ENCODE measurements around the gene PLCB1. TPM values are rescaled to one million over a fixed set of nuclear protein-coding genes. Genes with fewer than 3 reads are reported as not detected.
"Not testable (repeated sequence)": the region's sequence is repeated elsewhere in the genome, so short reads cannot be mapped to it uniquely, and the experiment has no call there.

PLCB1 gene
- under 1 TPM in 4 of 6 donors, not detected in 2; 0.27 to 0.79 (median 0.54) TPM for polyA plus RNA-seq (ENCODE audit: low read depth in 6 of 6)

GRCh38 chr20:8131598-8132483 is at the start of gene PLCB1:
Gene PLCB1, plus strand, starts transcription at chr20:8132266. Its CDS starts 386 bp downstream, at chr20:8132652.
- no peaks in the 10 kb centered on the region for H3K9me3 Mint-ChIP-seq
- peaks cover 6 to 15% (median 14%) of the 10 kb centered on the region in 3 donors for H3K4me1 Mint-ChIP-seq
- peak; percentile 84 to 87 for ATAC-seq (ENCODE audit: low read depth in 2 of 2)
- H3K36me3 Mint-ChIP-seq = no peaks in the 10 kb centered on the region
- no peak within 1 kb of the TSS for H3K27ac Mint-ChIP-seq
- H3K4me3 Mint-ChIP-seq = peak within 1 kb of the TSS; percentile 63 to 87 (median 77)
- peak; percentile 39 for DNase-seq
- H3K27me3 Mint-ChIP-seq = peaks cover 17 to 42% (median 28%) of the 10 kb centered on the region in 3 donors

DNA sequence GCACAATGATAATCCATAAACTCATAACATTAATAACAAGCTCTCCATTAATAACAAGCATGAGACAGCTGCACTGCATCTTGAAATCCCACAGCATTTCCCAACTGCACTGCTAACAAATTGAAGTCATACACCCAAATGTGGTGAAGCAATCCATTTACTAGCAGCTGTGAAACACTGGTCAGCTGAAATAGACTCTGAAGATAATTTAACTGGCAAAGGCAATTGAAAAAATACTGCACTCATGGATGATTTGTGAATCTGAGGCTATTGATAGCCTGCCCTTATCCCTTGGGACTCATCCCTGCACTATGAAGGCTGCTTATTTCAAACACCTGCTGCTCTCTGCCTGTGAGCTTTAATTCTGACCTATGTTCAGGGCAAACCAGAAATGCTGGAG is 49.1 kb upstream of the PLCB1 start:
- no peak for ATAC-seq (ENCODE audit: low read depth in 2 of 2)

DNA sequence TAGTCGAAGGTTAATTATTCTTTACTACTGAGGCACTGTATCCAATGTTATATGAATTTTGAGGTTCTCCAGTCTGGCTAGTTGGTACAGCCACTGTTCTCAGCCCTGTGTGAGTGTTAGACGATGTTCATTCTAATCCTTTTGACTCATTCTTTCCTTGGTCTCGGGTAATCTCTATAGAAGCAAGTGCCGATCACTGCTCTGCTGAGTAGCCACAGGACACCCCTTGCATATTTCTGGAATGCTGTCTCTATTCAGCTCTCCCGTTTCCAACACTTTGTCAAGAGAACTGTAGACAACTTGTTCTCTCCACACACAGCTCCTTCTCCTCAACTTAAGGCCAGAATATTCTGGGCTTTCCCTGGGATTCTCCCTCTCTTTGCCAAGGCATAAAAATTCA is 42.4 kb upstream of the PLCB1 start:
- Mint-ChIP-seq H3K27me3 (peaks cover 0 to 8% (median 0%) of the 10 kb centered on the region in 3 donors), H3K9me3 (no peaks in the 10 kb centered on the region), H3K4me1 (no peaks in the 10 kb centered on the region)

More for the DNA sequence above, 49.1 kb upstream of the PLCB1 start:
- H3K4me3 Mint-ChIP-seq = no peak overlapping the region
- no peaks in the 10 kb centered on the region for H3K27me3 Mint-ChIP-seq
- H3K4me1 Mint-ChIP-seq = no peaks in the 10 kb centered on the region
- H3K9me3 Mint-ChIP-seq = no peaks in the 10 kb centered on the region
- H3K36me3 Mint-ChIP-seq = no peaks in the 10 kb centered on the region
- no peak for DNase-seq
- no peak overlapping the region for H3K27ac Mint-ChIP-seq

GRCh38 chr20:8094415-8094818 is 37.6 kb upstream of the PLCB1 start:
- no peak overlapping the region for H3K4me3 Mint-ChIP-seq
- ATAC-seq (ENCODE audit: low read depth in 2 of 2) = no peak

More for the DNA sequence above, 42.4 kb upstream of the PLCB1 start:
- DNase-seq = no peak
- Mint-ChIP-seq H3K27ac (no peak overlapping the region), H3K36me3 (no peaks in the 10 kb centered on the region), H3K4me3 (no peak overlapping the region)
- ATAC-seq (ENCODE audit: low read depth in 2 of 2) = no peak

DNA sequence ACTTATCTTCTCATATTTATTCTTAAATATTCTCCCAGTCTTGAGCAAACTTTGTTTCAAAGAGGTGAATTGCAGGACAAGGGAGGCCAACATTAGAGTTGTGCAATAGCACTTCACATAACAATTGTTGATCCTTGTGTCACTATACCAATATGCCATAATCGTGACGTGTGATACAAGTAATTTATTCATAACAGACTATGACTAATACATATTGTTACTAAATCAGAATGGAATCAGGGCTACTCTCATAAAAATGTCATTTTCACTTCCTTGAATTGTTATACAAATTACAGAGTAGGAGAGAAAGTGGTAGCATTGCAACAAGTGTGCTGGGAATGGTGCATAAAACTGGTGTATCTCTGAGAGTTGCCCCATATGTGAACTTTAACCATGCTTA is 37.2 kb upstream of the PLCB1 start:
- Mint-ChIP-seq H3K4me3 (no peak overlapping the region), H3K9me3 (no peaks in the 10 kb centered on the region), H3K27me3 (peaks cover 0 to 4% (median 0%) of the 10 kb centered on the region in 3 donors), H3K4me1 (no peaks in the 10 kb centered on the region), H3K36me3 (no peaks in the 10 kb centered on the region), H3K27ac (no peak overlapping the region)
- DNase-seq = no peak
- ATAC-seq (ENCODE audit: low read depth in 2 of 2) = no peak

More at GRCh38 chr20:8094415-8094818, 37.6 kb upstream of the PLCB1 start:
- DNase-seq = no peak
- no peaks in the 10 kb centered on the region for H3K36me3 Mint-ChIP-seq
- H3K4me1 Mint-ChIP-seq = no peaks in the 10 kb centered on the region
- no peaks in the 10 kb centered on the region for H3K9me3 Mint-ChIP-seq
- no peak overlapping the region for H3K27ac Mint-ChIP-seq
- peaks cover 0 to 4% (median 0%) of the 10 kb centered on the region in 3 donors for H3K27me3 Mint-ChIP-seq

- Mint-ChIP-seq H3K36me3 (no peaks in the 10 kb centered on the region), H3K27ac (no peak overlapping the region), H3K9me3 (peaks cover 0 to 1% (median 0%) of the 10 kb centered on the region in 7 donors), H3K4me3 (no peak overlapping the region), H3K4me1 (no peaks in the 10 kb centered on the region), H3K27me3 (peaks cover 0 to 7% (median 0%) of the 10 kb centered on the region in 3 donors)
- DNase-seq (no peak), ATAC-seq (ENCODE audit: low read depth in 2 of 2) (no peak)
These were observed 36.2 kb upstream of the PLCB1 start for GRCh38 chr20:8095648-8096572.

DNA sequence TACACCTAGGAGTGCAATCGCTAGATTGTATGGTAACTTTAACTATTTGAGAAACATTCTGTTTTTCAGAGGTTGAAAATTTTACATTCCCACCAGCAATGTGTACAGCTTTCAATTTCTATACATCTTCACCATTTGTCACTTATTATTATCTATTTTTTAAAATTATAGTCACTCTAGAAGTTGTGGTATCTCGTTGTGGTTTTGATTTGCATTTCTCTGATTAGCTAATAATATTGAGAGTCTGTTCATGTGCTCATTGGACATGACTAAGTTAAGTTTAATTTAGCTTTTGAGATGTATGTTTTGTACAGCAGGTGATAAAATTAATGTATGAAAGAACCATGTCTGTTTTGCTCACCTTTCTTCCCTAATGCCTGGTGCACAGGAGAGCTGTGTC is 34.8 kb upstream of the PLCB1 start:
- no peak for DNase-seq
- Mint-ChIP-seq H3K4me3 (no peak overlapping the region), H3K27me3 (peaks cover 0 to 7% (median 0%) of the 10 kb centered on the region in 3 donors), H3K4me1 (no peaks in the 10 kb centered on the region), H3K27ac (no peak overlapping the region), H3K9me3 (peaks cover 0 to 1% (median 0%) of the 10 kb centered on the region in 7 donors), H3K36me3 (no peaks in the 10 kb centered on the region)
- ATAC-seq (ENCODE audit: low read depth in 2 of 2) = no peak

- Mint-ChIP-seq H3K27ac (no peak overlapping the region), H3K27me3 (peaks cover 0 to 11% (median 3%) of the 10 kb centered on the region in 3 donors), H3K4me3 (no peak overlapping the region), H3K9me3 (peaks cover 7 to 45% (median 35%) of the 10 kb centered on the region in 7 donors), H3K4me1 (no peaks in the 10 kb centered on the region), H3K36me3 (peaks cover 4 to 13% of the 10 kb centered on the region in 2 donors)
- DNase-seq (no peak), ATAC-seq (ENCODE audit: low read depth in 2 of 2) (no peak)
These were observed 27.8 kb upstream of the PLCB1 start for GRCh38 chr20:8104252-8104651.

DNA sequence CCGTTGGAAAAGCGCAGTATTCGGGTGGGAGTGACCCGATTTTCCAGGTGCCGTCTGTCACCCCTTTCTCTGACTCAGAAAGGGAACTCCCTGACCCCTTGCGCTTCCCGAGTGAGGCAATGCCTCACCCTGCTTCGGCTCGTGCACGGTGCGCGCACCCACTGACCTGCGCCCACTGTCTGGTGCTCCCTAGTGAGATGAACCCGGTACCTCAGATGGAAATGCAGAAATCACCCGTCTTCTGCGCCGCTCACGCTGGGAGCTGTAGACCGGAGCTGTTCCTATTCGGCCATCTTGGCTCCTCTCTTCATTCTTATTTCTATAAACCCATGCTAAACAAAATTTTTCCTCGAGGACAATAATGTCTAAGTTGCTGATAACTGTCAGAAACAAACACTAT is 17.5 kb upstream of the PLCB1 start:
- H3K27ac Mint-ChIP-seq; H3K27me3 Mint-ChIP-seq; H3K9me3 Mint-ChIP-seq; DNase-seq; ATAC-seq (ENCODE audit: low read depth in 2 of 2); H3K4me1 Mint-ChIP-seq; H3K36me3 Mint-ChIP-seq: not testable (repeated sequence)
- H3K4me3 Mint-ChIP-seq = peak overlapping the region in 1 of 8 donors; percentile 63

GRCh38 chr20:8115436-8115835 is 16.6 kb upstream of the PLCB1 start:
- H3K4me3 Mint-ChIP-seq = no peak overlapping the region
- H3K9me3 Mint-ChIP-seq = peaks cover 0 to 5% (median 0%) of the 10 kb centered on the region in 7 donors
- H3K27ac Mint-ChIP-seq = no peak overlapping the region
- ATAC-seq (ENCODE audit: low read depth in 2 of 2) = no peak
- H3K36me3 Mint-ChIP-seq = no peaks in the 10 kb centered on the region
- no peaks in the 10 kb centered on the region for H3K27me3 Mint-ChIP-seq
- no peak for DNase-seq
- no peaks in the 10 kb centered on the region for H3K4me1 Mint-ChIP-seq

GRCh38 chr20:8116067-8116811 is 15.8 kb upstream of the PLCB1 start:
- no peak overlapping the region for H3K27ac Mint-ChIP-seq
- ATAC-seq (ENCODE audit: low read depth in 2 of 2) = no peak
- H3K9me3 Mint-ChIP-seq = peaks cover 0 to 5% (median 0%) of the 10 kb centered on the region in 7 donors
- H3K4me1 Mint-ChIP-seq = no peaks in the 10 kb centered on the region
- no peak overlapping the region for H3K4me3 Mint-ChIP-seq
- H3K36me3 Mint-ChIP-seq = no peaks in the 10 kb centered on the region
- no peaks in the 10 kb centered on the region for H3K27me3 Mint-ChIP-seq
- DNase-seq = no peak

DNA sequence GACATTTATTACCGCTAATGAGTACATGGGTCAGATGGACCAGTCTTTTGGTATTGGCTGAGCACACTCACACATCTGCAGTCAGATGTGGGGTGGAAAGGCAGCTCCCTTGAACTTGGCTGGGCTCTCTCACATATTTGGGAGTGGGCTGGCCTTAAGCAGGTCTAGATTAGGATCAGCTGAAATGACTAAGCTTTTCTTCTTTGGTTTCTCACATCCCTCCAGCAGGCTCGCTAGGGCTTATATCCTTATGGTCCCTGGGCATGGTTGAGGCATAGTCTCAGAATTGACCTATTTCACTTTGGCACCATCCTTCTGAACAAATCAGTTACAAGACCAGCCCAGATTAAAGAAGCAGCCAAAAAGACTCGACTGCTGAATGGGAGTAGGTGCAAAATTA is 14.4 kb upstream of the PLCB1 start:
- DNase-seq (no peak), ATAC-seq (ENCODE audit: low read depth in 2 of 2) (no peak)
- no peak overlapping the region for H3K4me3 Mint-ChIP-seq
- H3K27me3 Mint-ChIP-seq = no peaks in the 10 kb centered on the region
- H3K4me1 Mint-ChIP-seq = no peaks in the 10 kb centered on the region
- no peaks in the 10 kb centered on the region for H3K36me3 Mint-ChIP-seq
- peaks cover 0 to 5% (median 0%) of the 10 kb centered on the region in 7 donors for H3K9me3 Mint-ChIP-seq
- H3K27ac Mint-ChIP-seq = no peak overlapping the region

GRCh38 chr20:8118039-8118438 is 14.0 kb upstream of the PLCB1 start:
- Mint-ChIP-seq H3K9me3 (peaks cover 0 to 5% (median 0%) of the 10 kb centered on the region in 7 donors), H3K4me1 (no peaks in the 10 kb centered on the region), H3K4me3 (no peak overlapping the region), H3K27ac (no peak overlapping the region), H3K27me3 (no peaks in the 10 kb centered on the region), H3K36me3 (no peaks in the 10 kb centered on the region)
- DNase-seq (no peak), ATAC-seq (ENCODE audit: low read depth in 2 of 2) (no peak)
